IPS-NIHi7 (cell line): ENCODE results near the gene GPR18.

ENCODE experiments used
- DNase-seq: peaks from one replicate; pipeline ENCODE4 v3.0.0; 2012; ENCODE audit warnings: mixed read lengths; ENCODE audit errors: extremely low spot score

GPR18 gene

GRCh38 chr13:99208185-99208584, 50.0 kb downstream of the GPR18 start:
- no peak for DNase-seq

GRCh38 chr13:99207511-99207910, 50.7 kb downstream of the GPR18 start:
- DNase-seq: no peak

GRCh38 chr13:99206873-99207272, 51.3 kb downstream of the GPR18 start:
- DNase-seq: no peak

- no peak for DNase-seq
Observed at GRCh38 chr13:99206226-99206625, 52.0 kb downstream of the GPR18 start.

GRCh38 chr13:99205621-99206220, 52.5 kb downstream of the GPR18 start:
- no peak for DNase-seq
